Ovary (tissue), 3 donors: ENCODE results near the gene EXOC6B.

Source experiments
- CTCF ChIP-seq, 3 donors: fragments of 450-650 bp in 2 of 3; fragments of 200-600 bp in 1 of 3; IDR thresholded peaks; one replicate each; pipeline versions ENCODE4 v1.5.1 to v1.8.0; 2016 to 2022; ENCODE audit warnings: antibody characterized with exemption in 3 of 3, mild to moderate bottlenecking in 1 of 3
- EP300 ChIP-seq: sonication (generic); formaldehyde crosslinking; IDR thresholded peaks from one replicate; pipeline ENCODE4 v1.6.1; 2017; ENCODE audit warnings: antibody characterized with exemption
- POLR2A ChIP-seq: fragments of 450-650 bp; IDR thresholded peaks from one replicate; pipeline ENCODE4 v1.6.1; 2017; ENCODE audit warnings: antibody characterized with exemption, mild to moderate bottlenecking, moderate library complexity
- donor health status: DM: no; HTN: no; CAD: no.

GRCh38 chr2:72583376-72583775 is 242.5 kb downstream of the EXOC6B start:
- TF ChIP-seq CTCF (IDR thresholded peaks at IDR 0.05) = no peak
- no peak for TF ChIP-seq POLR2A
- no peak for TF ChIP-seq EP300
